LNCAP (cell line): ENCODE measurements around the gene GIGYF2.

Source experiments
- TF ChIP-seq, protein P1 (sequence below): fragments of 450-650 bp; IDR thresholded peaks from 2 replicates; pipeline ENCODE4 v1.5.1; 2017; ENCODE audit warnings: mild to moderate bottlenecking

GIGYF2 gene

DNA sequence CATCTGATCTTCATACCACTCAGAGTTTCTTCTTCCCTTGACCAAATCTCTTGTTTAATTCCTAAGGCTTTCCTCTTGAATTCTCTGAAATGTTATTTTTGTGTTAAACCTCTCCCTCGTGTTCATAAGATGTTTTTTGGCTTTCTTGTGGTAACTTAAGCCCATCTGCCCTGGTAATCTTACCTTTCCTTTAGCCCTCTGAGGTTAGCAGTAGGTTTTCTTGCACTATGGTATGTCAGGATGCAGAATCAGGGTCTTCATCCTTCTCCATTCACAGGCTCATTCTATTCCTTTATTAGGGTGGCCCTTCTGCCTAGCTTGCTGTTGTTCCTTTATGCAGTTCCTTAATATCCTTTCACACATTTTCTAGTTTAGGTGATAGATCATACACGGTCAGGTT lies 24.1 kb downstream of the GIGYF2 start:
- TF ChIP-seq, protein P1, sequence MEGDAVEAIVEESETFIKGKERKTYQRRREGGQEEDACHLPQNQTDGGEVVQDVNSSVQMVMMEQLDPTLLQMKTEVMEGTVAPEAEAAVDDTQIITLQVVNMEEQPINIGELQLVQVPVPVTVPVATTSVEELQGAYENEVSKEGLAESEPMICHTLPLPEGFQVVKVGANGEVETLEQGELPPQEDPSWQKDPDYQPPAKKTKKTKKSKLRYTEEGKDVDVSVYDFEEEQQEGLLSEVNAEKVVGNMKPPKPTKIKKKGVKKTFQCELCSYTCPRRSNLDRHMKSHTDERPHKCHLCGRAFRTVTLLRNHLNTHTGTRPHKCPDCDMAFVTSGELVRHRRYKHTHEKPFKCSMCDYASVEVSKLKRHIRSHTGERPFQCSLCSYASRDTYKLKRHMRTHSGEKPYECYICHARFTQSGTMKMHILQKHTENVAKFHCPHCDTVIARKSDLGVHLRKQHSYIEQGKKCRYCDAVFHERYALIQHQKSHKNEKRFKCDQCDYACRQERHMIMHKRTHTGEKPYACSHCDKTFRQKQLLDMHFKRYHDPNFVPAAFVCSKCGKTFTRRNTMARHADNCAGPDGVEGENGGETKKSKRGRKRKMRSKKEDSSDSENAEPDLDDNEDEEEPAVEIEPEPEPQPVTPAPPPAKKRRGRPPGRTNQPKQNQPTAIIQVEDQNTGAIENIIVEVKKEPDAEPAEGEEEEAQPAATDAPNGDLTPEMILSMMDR, result no peak

DNA sequence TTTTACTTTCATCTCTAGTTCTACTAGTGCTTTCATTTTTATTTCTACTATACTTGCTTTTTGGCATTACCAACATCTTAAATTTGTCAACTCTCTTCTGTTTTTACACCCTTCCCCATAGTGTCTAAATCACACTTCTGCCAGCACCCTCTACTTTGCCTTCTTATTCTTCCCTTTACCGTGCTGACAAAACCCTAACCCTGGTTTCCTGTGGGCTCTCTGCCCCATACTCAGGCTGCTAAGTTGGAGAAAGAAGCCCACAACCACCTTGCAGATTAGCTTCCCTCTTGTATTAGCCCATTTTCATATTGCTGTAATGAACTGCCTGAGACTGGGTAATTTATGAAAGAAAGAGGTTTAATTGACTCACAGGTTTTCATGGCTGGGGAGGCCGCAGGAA lies 24.8 kb downstream of the GIGYF2 start:
- TF ChIP-seq, protein P1, result no peak

DNA sequence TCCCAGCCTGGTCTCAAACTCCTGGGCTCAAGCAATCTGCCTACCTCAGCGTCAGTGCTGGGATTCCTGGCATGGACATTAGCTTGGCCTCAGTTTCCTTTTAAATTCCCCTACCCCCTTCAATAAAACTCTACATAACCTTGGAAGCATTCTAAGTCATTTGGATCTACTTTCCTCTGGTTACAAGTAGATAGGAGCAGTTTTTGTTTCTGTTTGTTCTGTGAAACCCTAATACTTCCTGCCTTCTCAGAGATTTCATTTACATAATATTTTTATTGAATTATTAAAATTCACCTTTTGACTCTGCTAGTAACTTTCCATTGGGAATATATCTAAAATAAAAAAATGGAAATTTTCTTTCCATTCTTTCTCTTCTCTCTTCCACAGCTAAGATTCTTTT lies 25.9 kb downstream of the GIGYF2 start:
- TF ChIP-seq, protein P1, result no peak

DNA sequence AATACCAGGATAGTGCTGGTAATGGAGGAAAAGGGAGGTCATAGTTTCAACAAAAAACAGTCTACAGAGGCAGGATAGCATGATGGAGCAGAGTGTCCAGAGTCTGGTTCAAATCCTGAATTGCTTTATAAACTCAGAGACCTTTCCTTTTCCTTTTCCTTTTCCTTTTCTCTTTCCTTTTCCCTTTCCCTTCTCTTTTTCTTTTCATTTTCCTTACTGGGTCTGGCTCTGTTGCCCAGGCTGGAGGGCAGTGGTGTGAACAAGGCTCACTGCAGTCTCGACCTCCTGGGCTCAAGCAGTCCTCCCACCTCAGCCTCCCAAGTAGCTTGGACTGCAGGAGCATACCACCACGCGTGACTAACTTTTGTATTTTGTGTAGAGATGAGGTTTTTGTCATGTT lies 31.7 kb downstream of the GIGYF2 start:
- TF ChIP-seq, protein P1, result no peak

DNA sequence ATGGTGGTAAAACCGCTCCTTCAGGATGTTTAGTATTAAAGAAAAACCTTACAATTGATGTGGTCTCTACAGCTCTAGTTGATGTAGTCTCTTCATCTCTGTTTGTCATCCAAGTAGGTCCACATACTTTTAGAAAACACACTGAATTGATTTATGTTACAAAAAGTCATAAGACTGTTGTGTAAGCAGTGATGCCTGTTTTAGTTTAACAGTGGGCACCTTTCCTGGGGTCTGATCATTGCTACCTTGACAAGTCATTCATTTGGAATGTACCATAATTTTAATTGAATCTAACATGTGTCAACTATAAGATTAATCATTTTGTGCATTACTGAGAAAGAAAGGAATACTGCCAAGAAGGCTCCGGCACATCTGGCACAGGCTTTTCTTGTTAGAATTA lies 34.3 kb downstream of the GIGYF2 start:
- TF ChIP-seq, protein P1, result no peak

DNA sequence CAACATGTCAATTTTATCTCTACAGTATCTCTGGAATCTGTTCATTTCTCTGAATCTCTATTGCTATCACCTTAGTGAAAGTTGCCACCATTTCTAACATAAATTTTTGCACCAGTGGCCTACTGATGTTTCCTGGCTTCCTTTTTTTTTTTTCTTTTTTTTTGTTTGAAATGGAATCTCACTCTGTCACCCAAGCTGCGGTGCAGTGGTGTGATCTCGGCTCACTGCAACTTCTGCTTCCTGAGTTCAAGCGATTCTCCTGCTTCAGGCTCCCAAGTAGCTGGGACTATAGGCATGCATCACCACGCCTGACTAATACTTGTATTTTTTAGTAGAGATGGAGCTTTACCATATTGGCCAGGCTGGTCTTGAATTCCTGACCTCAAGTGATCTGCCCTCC lies 44.2 kb downstream of the GIGYF2 start:
- TF ChIP-seq, protein P1, result no peak

DNA sequence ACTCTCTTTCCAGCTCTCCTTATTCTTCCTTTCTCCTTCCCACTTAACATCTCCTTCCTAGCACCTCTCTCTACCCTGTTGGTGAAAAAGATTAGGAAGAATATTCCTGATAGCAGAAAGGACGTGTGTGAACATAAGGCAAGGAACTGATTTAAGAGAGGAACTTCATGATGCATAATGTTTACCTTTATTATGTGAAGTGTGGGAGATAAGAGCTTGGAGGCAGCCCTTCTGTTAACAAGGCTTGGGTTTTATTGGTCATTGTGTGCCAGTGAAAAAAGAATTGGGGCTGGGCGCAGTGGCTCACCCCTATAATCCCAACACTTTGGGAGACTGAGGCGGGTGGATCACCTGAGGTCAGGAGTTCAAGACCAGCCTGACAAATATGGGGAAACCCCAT lies 44.8 kb downstream of the GIGYF2 start:
- TF ChIP-seq, protein P1, result no peak

DNA sequence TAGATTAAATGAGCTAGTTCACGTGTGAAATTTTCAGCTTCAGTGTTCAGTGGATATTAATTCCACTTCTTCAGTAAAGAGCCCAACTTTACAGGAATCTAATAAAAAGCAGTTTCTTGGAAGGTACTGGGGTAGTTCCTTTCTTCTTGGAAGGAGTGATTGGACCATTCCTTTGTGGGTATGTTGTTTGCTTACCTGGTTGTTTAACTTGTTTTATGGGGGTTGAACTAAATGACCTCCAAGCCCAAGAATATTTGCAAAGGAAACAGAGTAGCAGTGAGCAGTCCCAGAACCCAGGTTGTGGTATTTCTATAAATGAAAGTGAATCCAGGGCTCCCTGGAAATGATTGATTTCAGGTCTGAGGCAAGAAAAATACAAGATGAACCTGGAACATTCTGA lies 47.8 kb downstream of the GIGYF2 start:
- TF ChIP-seq, protein P1, result no peak
